HG02588 (cell line): ENCODE measurements around the gene SUMO2.

Experiments
- ATAC-seq: cut with Tn5 transposase; IDR thresholded peaks from one replicate; pipeline ENCODE4 v1.9.1; 2021; ENCODE audit warnings: mild to moderate bottlenecking, moderate library complexity; ENCODE audit not compliant: unreplicated experiment

Gene SUMO2

GRCh38 chr17:75124819-75125162 lies 58.0 kb downstream of the SUMO2 start:
- no peak for ATAC-seq

GRCh38 chr17:75124041-75124818 lies 58.5 kb downstream of the SUMO2 start:
- ATAC-seq, result no peak

GRCh38 chr17:75118307-75118706 lies 64.5 kb downstream of the SUMO2 start:
- ATAC-seq, result no peak

- ATAC-seq, result no peak
These were observed 66.0 kb downstream of the SUMO2 start for GRCh38 chr17:75116737-75117136.
